Testis (tissue), 2 donors: ENCODE results near the gene CMTM8.

Source experiments
- POLR2A ChIP-seq: fragments of 450-650 bp; IDR thresholded peaks from one replicate; pipeline ENCODE4 v1.6.1; 2017; ENCODE audit warnings: antibody characterized with exemption, mild to moderate bottlenecking, moderate library complexity
- TF ChIP-seq, protein P1 (sequence below), 3 experiments: fragments of 450-650 bp in 2 of 3; fragments of 200-600 bp in 1 of 3; sonication (generic) in 1 of 3; IDR thresholded peaks; one replicate each; pipeline ENCODE4 v1.5.1; 2016 to 2019; ENCODE audit warnings: antibody characterized with exemption in 3 of 3, mild to moderate bottlenecking in 2 of 3, moderate library complexity in 1 of 3

DNA sequence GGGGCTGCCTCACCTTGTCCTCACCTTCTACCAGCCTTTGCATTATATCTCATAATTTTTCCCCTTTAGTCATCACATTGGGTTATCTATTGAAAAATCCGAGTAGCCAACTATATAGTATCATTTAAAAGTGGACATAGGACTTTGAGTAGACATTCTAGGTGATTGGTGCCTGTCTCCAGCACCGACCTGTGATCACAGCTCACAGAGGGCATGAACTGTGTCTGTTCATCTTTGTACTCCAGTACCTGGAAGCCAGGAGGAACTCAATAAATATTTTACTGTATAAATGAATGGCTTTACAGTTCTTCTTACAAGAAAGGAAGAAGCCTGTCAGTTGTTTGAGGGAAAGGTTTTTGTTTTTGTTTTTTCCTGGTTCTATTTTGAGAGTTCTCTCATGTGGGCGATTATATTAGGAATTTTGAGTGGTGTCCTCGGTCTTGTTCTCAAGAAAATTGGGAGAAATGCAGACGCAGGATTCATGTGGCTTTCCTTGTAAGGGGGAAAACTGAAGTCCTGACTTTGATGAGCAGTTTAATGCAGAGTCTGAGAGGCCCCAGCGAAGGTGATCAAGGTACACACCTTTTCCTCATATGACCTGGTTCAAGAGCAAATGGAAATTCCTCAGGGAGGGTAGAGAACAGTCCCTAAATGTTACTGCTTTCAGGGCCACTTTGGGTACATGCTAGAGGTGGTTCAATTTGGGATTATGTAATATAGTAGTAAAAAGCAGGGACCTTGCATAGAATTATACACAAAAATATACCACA lies 46.1 kb downstream of the CMTM8 start:
- no peak for TF ChIP-seq POLR2A
- TF ChIP-seq, protein P1, sequence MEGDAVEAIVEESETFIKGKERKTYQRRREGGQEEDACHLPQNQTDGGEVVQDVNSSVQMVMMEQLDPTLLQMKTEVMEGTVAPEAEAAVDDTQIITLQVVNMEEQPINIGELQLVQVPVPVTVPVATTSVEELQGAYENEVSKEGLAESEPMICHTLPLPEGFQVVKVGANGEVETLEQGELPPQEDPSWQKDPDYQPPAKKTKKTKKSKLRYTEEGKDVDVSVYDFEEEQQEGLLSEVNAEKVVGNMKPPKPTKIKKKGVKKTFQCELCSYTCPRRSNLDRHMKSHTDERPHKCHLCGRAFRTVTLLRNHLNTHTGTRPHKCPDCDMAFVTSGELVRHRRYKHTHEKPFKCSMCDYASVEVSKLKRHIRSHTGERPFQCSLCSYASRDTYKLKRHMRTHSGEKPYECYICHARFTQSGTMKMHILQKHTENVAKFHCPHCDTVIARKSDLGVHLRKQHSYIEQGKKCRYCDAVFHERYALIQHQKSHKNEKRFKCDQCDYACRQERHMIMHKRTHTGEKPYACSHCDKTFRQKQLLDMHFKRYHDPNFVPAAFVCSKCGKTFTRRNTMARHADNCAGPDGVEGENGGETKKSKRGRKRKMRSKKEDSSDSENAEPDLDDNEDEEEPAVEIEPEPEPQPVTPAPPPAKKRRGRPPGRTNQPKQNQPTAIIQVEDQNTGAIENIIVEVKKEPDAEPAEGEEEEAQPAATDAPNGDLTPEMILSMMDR (IDR thresholded peaks at IDR 0.05) = no peak
